WTC11 (cell line): ENCODE results near the gene KCNS3. TPM values are rescaled to one million over a fixed set of nuclear protein-coding genes. Genes with fewer than 3 reads are reported as not detected.

Experiments used
- ATAC-seq: fragments of 200-7000 bp; cut with Tn5 transposase; 2 replicates; pipeline ENCODE4 v1.10.0; 2021; ENCODE audit warnings: mild to moderate bottlenecking, moderate library complexity
- CTCF ChIA-PET: fragments of 300-600 bp; sonication (Branson Sonifier 250); formaldehyde crosslinking; loops from one replicate; lab custom pipeline; 2021; ENCODE audit warnings: antibody characterized with exemption; lab: Charles Lee
- POLR2A ChIA-PET: fragments of 350-600 bp; sonication (Branson Sonifier 250); formaldehyde crosslinking; loops from one replicate; lab custom pipeline; 2021; ENCODE audit warnings: antibody characterized with exemption; lab: Charles Lee
- DNase-seq: peaks from one replicate; pipeline ENCODE4 v3.0.0; 2021; ENCODE audit warnings: low spot score
- H3K27ac Mint-ChIP-seq: 2 replicates; pipeline ENCODE4 v1.8.0; 2021; ENCODE audit warnings: mixed read lengths
- H3K27me3 Mint-ChIP-seq: 2 replicates; pipeline ENCODE4 v1.8.0; 2021; ENCODE audit warnings: low read depth, mild to moderate bottlenecking, moderate library complexity, mixed read lengths
- H3K36me3 Mint-ChIP-seq: 2 replicates; pipeline ENCODE4 v1.8.0; 2021; ENCODE audit warnings: mixed read lengths
- H3K4me1 Mint-ChIP-seq: 2 replicates; pipeline ENCODE4 v1.8.0; 2022; ENCODE audit warnings: mixed read lengths
- H3K4me3 Mint-ChIP-seq: 2 replicates; pipeline ENCODE4 v1.8.0; 2021; ENCODE audit warnings: mild to moderate bottlenecking, moderate library complexity, mixed read lengths
- H3K9me3 Mint-ChIP-seq: 2 replicates; pipeline ENCODE4 v1.8.0; 2021; ENCODE audit warnings: mixed read lengths
- AFF4 ChIP-seq: sonication (generic); formaldehyde crosslinking; IDR thresholded peaks from 2 replicates; pipeline ENCODE4 v1.8.1; 2023; ENCODE audit warnings: mild to moderate bottlenecking, missing genetic modification reagents, borderline replicate concordance
- ATF1 ChIP-seq: sonication (generic); formaldehyde crosslinking; IDR thresholded peaks from 2 replicates; pipeline ENCODE4 v1.8.1; 2023; ENCODE audit warnings: mild to moderate bottlenecking, moderate library complexity, missing genetic modification reagents
- CREB1 ChIP-seq: sonication (generic); formaldehyde crosslinking; IDR thresholded peaks from 2 replicates; pipeline ENCODE4 v1.8.0; 2023; ENCODE audit warnings: mild to moderate bottlenecking, missing genetic modification reagents
- CTCF ChIP-seq: fragments of 200-600 bp; IDR thresholded peaks from 2 replicates; pipeline ENCODE4 v1.8.0; 2022; ENCODE audit warnings: antibody characterized with exemption
- E2F5 ChIP-seq: sonication (generic); formaldehyde crosslinking; IDR thresholded peaks from 2 replicates; pipeline ENCODE4 v1.8.1; 2022; ENCODE audit warnings: mild to moderate bottlenecking, moderate library complexity, missing genetic modification reagents
- ELF4 ChIP-seq: sonication (generic); formaldehyde crosslinking; IDR thresholded peaks from 2 replicates; pipeline ENCODE4 v1.8.1; 2022; ENCODE audit warnings: low read depth, mild to moderate bottlenecking, moderate library complexity, missing genetic modification reagents
- EMX1 ChIP-seq: fragments of 250-450 bp; sonication (Bioruptor Pico); IDR thresholded peaks from 2 replicates; pipeline ENCODE4 v1.8.0; 2021; ENCODE audit warnings: mild to moderate bottlenecking
- ETV6 ChIP-seq: sonication (generic); formaldehyde crosslinking; IDR thresholded peaks from 2 replicates; pipeline ENCODE4 v1.8.1; 2022; ENCODE audit warnings: mild to moderate bottlenecking, missing genetic modification reagents
- GRHL2 ChIP-seq: fragments of 250-450 bp; sonication (Bioruptor Pico); IDR thresholded peaks from 2 replicates; pipeline ENCODE4 v1.8.0; 2022; ENCODE audit warnings: mild to moderate bottlenecking, moderate library complexity; ENCODE audit not compliant: insufficient replicate concordance, severe bottlenecking
- HMGA2 ChIP-seq: fragments of 250-450 bp; sonication (Bioruptor Pico); IDR thresholded peaks from 2 replicates; pipeline ENCODE4 v1.4.0; 2021; ENCODE audit warnings: mild to moderate bottlenecking, moderate library complexity
- HMGXB4 ChIP-seq: sonication (generic); formaldehyde crosslinking; IDR thresholded peaks from 2 replicates; pipeline ENCODE4 v1.8.1; 2023; ENCODE audit warnings: mild to moderate bottlenecking, moderate library complexity, missing genetic modification reagents
- KAT7 ChIP-seq: sonication (generic); formaldehyde crosslinking; IDR thresholded peaks from 2 replicates; pipeline ENCODE4 v1.8.1; 2023; ENCODE audit warnings: missing genetic modification reagents, mild to moderate bottlenecking, borderline replicate concordance
- NFYB ChIP-seq: sonication (generic); formaldehyde crosslinking; conservative IDR thresholded peaks from 2 replicates; pipeline ENCODE4 v1.8.0; 2022; ENCODE audit warnings: low read depth, missing genetic modification reagents
- PRDM15 ChIP-seq: sonication (generic); formaldehyde crosslinking; IDR thresholded peaks from 2 replicates; pipeline ENCODE4 v1.8.0; 2022; ENCODE audit warnings: missing genetic modification reagents
- SMAD4 ChIP-seq: sonication (generic); formaldehyde crosslinking; IDR thresholded peaks from 2 replicates; pipeline ENCODE4 v1.8.0; 2022; ENCODE audit warnings: mild to moderate bottlenecking, missing genetic modification reagents
- ZBTB21 ChIP-seq: sonication (generic); formaldehyde crosslinking; IDR thresholded peaks from 2 replicates; pipeline ENCODE4 v1.8.1; 2023; ENCODE audit warnings: mild to moderate bottlenecking, missing genetic modification reagents, borderline replicate concordance
- ZMAT4 ChIP-seq: fragments of 250-450 bp; sonication (Bioruptor Pico); IDR thresholded peaks from 2 replicates; pipeline ENCODE4 v1.9.0; 2021; ENCODE audit warnings: mild to moderate bottlenecking
- ZNF232 ChIP-seq: sonication (generic); formaldehyde crosslinking; IDR thresholded peaks from 2 replicates; pipeline ENCODE4 v1.8.0; 2022; ENCODE audit warnings: mild to moderate bottlenecking, missing genetic modification reagents
- ZNF425 ChIP-seq: fragments of 250-450 bp; sonication (Bioruptor Pico); conservative IDR thresholded peaks from 2 replicates; pipeline ENCODE4 v1.9.0; 2021; ENCODE audit warnings: mild to moderate bottlenecking
- total RNA-seq: library from RNA; stranded (reverse); gene quantifications from 3 replicates; pipeline ENCODE4 v1.2.3, GENCODE V29; 2021

KCNS3 gene
- total RNA-seq, 1 experiment from 2014 or later: 25.2 TPM

- Mint-ChIP-seq H3K36me3 (no peaks in the 10 kb centered on the region), H3K27ac (no peak overlapping the region), H3K4me1 (0 out of 2 replicates have a peak, but pooled peaks cover 2% of the 10 kb centered on the region)
- no peak for TF ChIP-seq CREB1
- TF ChIP-seq PRDM15: no peak
- no peak for TF ChIP-seq HMGXB4 (CRISPR knock-in tag)
- no peak for TF ChIP-seq KAT7 (CRISPR knock-in tag)
- no peak for TF ChIP-seq ZBTB21 (CRISPR knock-in tag)
- no peak for TF ChIP-seq ZNF425
- TF ChIP-seq GRHL2: no peak
- no peak for TF ChIP-seq ETV6 (CRISPR knock-in tag)
- TF ChIP-seq ATF1 (CRISPR knock-in tag): no peak
- TF ChIP-seq E2F5 (CRISPR knock-in tag): no peak
- no peak for TF ChIP-seq ELF4
- TF ChIP-seq AFF4 (CRISPR knock-in tag): no peak
- no peak for TF ChIP-seq CTCF
- no peak for TF ChIP-seq SMAD4 (CRISPR knock-in tag)
- TF ChIP-seq ZMAT4 (CRISPR knock-in tag): no peak
- no peak for TF ChIP-seq HMGA2
- no peak for TF ChIP-seq EMX1 (CRISPR knock-in tag)
- no peak for TF ChIP-seq ZNF232 (CRISPR knock-in tag)
- no peak for TF ChIP-seq NFYB
- TF ChIP-seq, all 79 proteins: peak for 0
- no peak for ATAC-seq
- DNase-seq: no peak
- CTCF ChIA-PET: interaction anchor here (0.6 to 1.3 kb wide), 4 partner anchors 12 to 271 kb away, joined by 3 to 5 read pairs (median 4); no protein-coding TSS in a partner anchor
- H3K4me3 Mint-ChIP-seq: no peak overlapping the region
- POLR2A ChIA-PET: no interaction called here
- H3K27me3 Mint-ChIP-seq: no peaks in the 10 kb centered on the region
- no peaks in the 10 kb centered on the region for H3K9me3 Mint-ChIP-seq
These were observed 31.8 kb upstream of the KCNS3 start for GRCh38 chr2:17846676-17847075.
